CD4-positive, alpha-beta T cell treated with Interleukin-17A for 4 hours (primary cell): Measurements from ENCODE around the gene CRYGA.

Experiments
- DNase-seq: peaks from one replicate; pipeline ENCODE4 v3.0.0-alpha.2; 2020; ENCODE audit warnings: mixed read lengths

The CRYGA gene

GRCh38 chr2:208163489-208163888 is at the start of gene CRYGA:
Gene CRYGA (minus strand): TSS chr2:208163589. CDS start chr2:208163556, 33 bp downstream.
- no peak for DNase-seq

GRCh38 chr2:208210688-208211451 is 47.5 kb upstream of the CRYGA start:
- DNase-seq, result no peak

GRCh38 chr2:208208335-208209085 is 45.1 kb upstream of the CRYGA start:
- no peak for DNase-seq

- no peak for DNase-seq
These were observed 44.4 kb upstream of the CRYGA start for GRCh38 chr2:208207769-208208168.

GRCh38 chr2:208204166-208204565 is 40.8 kb upstream of the CRYGA start:
- no peak for DNase-seq

- DNase-seq, result no peak
These were observed 32.1 kb upstream of the CRYGA start for GRCh38 chr2:208195531-208195930.

GRCh38 chr2:208192611-208193236 is 29.3 kb upstream of the CRYGA start:
- no peak for DNase-seq

- no peak for DNase-seq
These were observed 26.6 kb upstream of the CRYGA start, which contains the start of gene C2orf80 for GRCh38 chr2:208189810-208190503. Gene C2orf80 (minus strand): TSS chr2:208190030. CDS start chr2:208186986, 3,044 bp downstream.

- DNase-seq, result no peak
These were observed 25.9 kb upstream of the CRYGA start for GRCh38 chr2:208189069-208189809.

GRCh38 chr2:208186893-208187292 is 23.5 kb upstream of the CRYGA start:
- DNase-seq, result no peak

- DNase-seq, result no peak
These were observed 23.1 kb upstream of the CRYGA start for GRCh38 chr2:208186465-208186864.

- no peak for DNase-seq
These were observed 20.8 kb upstream of the CRYGA start for GRCh38 chr2:208183972-208184705.

GRCh38 chr2:208183526-208183925 is 20.1 kb upstream of the CRYGA start:
- DNase-seq, result no peak

GRCh38 chr2:208182835-208183234 is 19.4 kb upstream of the CRYGA start:
- no peak for DNase-seq

GRCh38 chr2:208179028-208179609 is 15.7 kb upstream of the CRYGA start:
- DNase-seq, result no peak

GRCh38 chr2:208175840-208176153 is 12.4 kb upstream of the CRYGA start:
- no peak for DNase-seq

- DNase-seq, result peak; percentile 61
These were observed 11.9 kb upstream of the CRYGA start for GRCh38 chr2:208175069-208175839.

GRCh38 chr2:208174144-208174543 is 10.8 kb upstream of the CRYGA start:
- DNase-seq, result no peak

GRCh38 chr2:208172125-208172524 is 8.7 kb upstream of the CRYGA start:
- DNase-seq, result no peak

GRCh38 chr2:208164951-208165755 is 1.8 kb upstream of the CRYGA start:
- no peak for DNase-seq
